Activated CD4-positive, alpha-beta T cell treated with anti-CD3 and anti-CD28 coated beads, Interleukin-2, amount 50 U/mL, for 48 hours (primary cell): ENCODE measurements around the gene PLPP3.

Source experiments
- DNase-seq, 2 experiments: peaks; one replicate each; pipeline ENCODE4 v3.0.0-alpha.2; 2020

The PLPP3 gene

GRCh38 chr1:56517404-56518130 lies 61.8 kb downstream of the PLPP3 start:
- DNase-seq: no peak

GRCh38 chr1:56516539-56517252 lies 62.7 kb downstream of the PLPP3 start:
- DNase-seq: no peak

GRCh38 chr1:56515898-56516538 lies 63.3 kb downstream of the PLPP3 start:
- DNase-seq: no peak

GRCh38 chr1:56512724-56513494 lies 66.5 kb downstream of the PLPP3 start:
- DNase-seq: no peak

- no peak for DNase-seq
Observed at GRCh38 chr1:56511766-56512165, 67.6 kb downstream of the PLPP3 start.

- DNase-seq: no peak
Observed at GRCh38 chr1:56511364-56511763, 68.0 kb downstream of the PLPP3 start.

- DNase-seq: no peak
Observed at GRCh38 chr1:56510642-56511021, 68.7 kb downstream of the PLPP3 start.

GRCh38 chr1:56509713-56510641 lies 69.4 kb downstream of the PLPP3 start:
- DNase-seq: no peak

GRCh38 chr1:56508523-56508983 lies 70.8 kb downstream of the PLPP3 start:
- no peak for DNase-seq

GRCh38 chr1:56507925-56508522 lies 71.3 kb downstream of the PLPP3 start:
- no peak for DNase-seq

- DNase-seq: no peak
Observed at GRCh38 chr1:56506951-56507491, 72.3 kb downstream of the PLPP3 start.

- no peak for DNase-seq
Observed at GRCh38 chr1:56505792-56506743, 73.3 kb downstream of the PLPP3 start.

GRCh38 chr1:56502700-56503245 lies 76.6 kb downstream of the PLPP3 start:
- DNase-seq: no peak

GRCh38 chr1:56501888-56502287 lies 77.5 kb downstream of the PLPP3 start:
- DNase-seq: no peak

- DNase-seq: no peak
Observed at GRCh38 chr1:56501426-56501825, 77.9 kb downstream of the PLPP3 start.

GRCh38 chr1:56496821-56497772 lies 82.3 kb downstream of the PLPP3 start:
- no peak for DNase-seq

GRCh38 chr1:56496158-56496557 lies 83.2 kb downstream of the PLPP3 start:
- DNase-seq: no peak

- DNase-seq: no peak
Observed at GRCh38 chr1:56495538-56495937, 83.8 kb downstream of the PLPP3 start.

- DNase-seq: no peak
Observed at GRCh38 chr1:56494306-56494705, 85.1 kb downstream of the PLPP3 start.
